Upper lobe of left lung (tissue), 6 donors: ENCODE measurements around the gene ATG4C. TPM values are rescaled to one million over a fixed set of nuclear protein-coding genes. Genes with fewer than 3 reads are reported as not detected.

Source experiments
- ATAC-seq, 2 donors: fragments of 200-7000 bp; cut with Tn5 transposase; one replicate each; pipeline ENCODE4 v1.9.1; 2022; ENCODE audit warnings: mild to moderate bottlenecking in 2 of 2, moderate library complexity in 2 of 2; ENCODE audit not compliant: low FRiP score in 2 of 2
- DNase-seq, 2 donors: peaks; one replicate each; pipeline ENCODE4 v3.0.0-alpha.2; 2019 to 2020
- H3K27ac ChIP-seq, 4 donors: fragments of 200-600 bp; sonication (generic); one replicate each; pipeline ENCODE4 v1.5.1; 2016 to 2019
- H3K27me3 ChIP-seq, 4 donors: fragments of 200-600 bp; sonication (generic); one replicate each; pipeline ENCODE4 v1.5.1; 2017 to 2019
- H3K36me3 ChIP-seq, 4 donors: fragments of 200-600 bp; sonication (generic); one replicate each; pipeline ENCODE4 v1.5.1; 2016 to 2019
- H3K4me1 ChIP-seq, 4 donors: fragments of 200-600 bp; sonication (generic); one replicate each; pipeline ENCODE4 v1.5.1; 2018 to 2019
- H3K4me3 ChIP-seq, 4 donors: fragments of 200-600 bp; sonication (generic); one replicate each; pipeline ENCODE4 v1.5.1; 2017 to 2019; ENCODE audit warnings: mild to moderate bottlenecking in 2 of 4, moderate library complexity in 1 of 4
- H3K9me3 ChIP-seq, 4 donors: fragments of 200-600 bp; sonication (generic); one replicate each; pipeline ENCODE4 v1.5.1; 2018 to 2019
- EP300 ChIP-seq, 4 donors: sonication (generic); formaldehyde crosslinking; IDR thresholded peaks; one replicate each; pipeline ENCODE4 v1.5.1; 2017; ENCODE audit warnings: antibody characterized with exemption in 4 of 4, control low read depth in 2 of 4
- POLR2A ChIP-seq, 4 donors: fragments of 450-650 bp; IDR thresholded peaks; one replicate each; pipeline ENCODE4 v1.5.1; 2016 to 2017; ENCODE audit warnings: antibody characterized with exemption in 4 of 4, mild to moderate bottlenecking in 2 of 4
- POLR2AphosphoS5 ChIP-seq, 2 donors: sonication (generic); formaldehyde crosslinking; IDR thresholded peaks; one replicate each; pipeline ENCODE4 v1.5.1; 2017; ENCODE audit warnings: antibody characterized with exemption in 2 of 2
- WGBS, 2 donors: methylation state at CpG; one replicate each; pipeline ENCODE4 v1.1.5; 2017 to 2018; 5-methylcytosine and 5-hydroxymethylcytosine counted together
- total RNA-seq, 6 donors: library from RNA; depleted of rRNA in 4 of 6; stranded (reverse); fragments of >200 nt in 4 of 6; gene quantifications; one replicate each; pipeline versions ENCODE4 v1.1.0 to v1.2.1, GENCODE V29; 2016 to 2021
- TF ChIP-seq, protein P1 (sequence below), 6 experiments: fragments of 450-650 bp in 4 of 6; fragments of 200-600 bp in 2 of 6; sonication (generic) in 2 of 6; IDR thresholded peaks; one replicate each; pipeline ENCODE4 v1.5.1; 2016 to 2019; ENCODE audit warnings: antibody characterized with exemption in 6 of 6
- donor health status: DM: no; HTN: no; CAD: no; lungs with moderate emphysema.
- donor health status: DM: no; HTN: yes; CAD: no; lungs with severe emphysema.

The ATG4C gene
- total RNA-seq, 6 donors from 2014 or later, result 2.1 to 14.8 (median 7.6) TPM

DNA sequence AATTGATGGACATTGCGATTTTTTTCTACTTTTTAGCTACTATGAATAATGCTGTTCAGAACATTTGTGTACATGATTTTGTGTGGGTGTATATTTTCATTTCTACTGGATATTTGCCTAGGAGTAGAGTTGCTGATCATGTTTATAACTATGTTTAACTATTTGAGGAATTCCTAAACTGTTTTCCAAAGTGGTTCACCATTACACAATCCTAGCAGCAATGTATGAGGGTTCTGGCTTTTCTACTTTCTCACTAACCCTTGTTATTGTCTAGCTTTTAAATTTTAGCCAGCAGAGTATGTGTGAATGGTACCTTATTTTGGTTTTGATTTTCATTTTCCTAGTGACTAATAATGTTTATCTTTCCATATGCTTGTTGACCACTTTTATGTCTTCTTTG is 86.2 kb downstream of the ATG4C start:
- DNase-seq (no peak), ATAC-seq (no peak)
- H3K27ac ChIP-seq, result no peak overlapping the region
- no peak for TF ChIP-seq EP300 (IDR thresholded peaks at IDR 0.05)
- H3K36me3 ChIP-seq, result no peaks in the 10 kb centered on the region
- H3K9me3 ChIP-seq, result no peaks in the 10 kb centered on the region
- no peak overlapping the region for H3K4me3 ChIP-seq
- H3K4me1 ChIP-seq, result no peaks in the 10 kb centered on the region
- H3K27me3 ChIP-seq, result no peaks in the 10 kb centered on the region
- 83 to 96% methylated on average over 1 of the region's 1 CpG for WGBS, 2 donors

DNA sequence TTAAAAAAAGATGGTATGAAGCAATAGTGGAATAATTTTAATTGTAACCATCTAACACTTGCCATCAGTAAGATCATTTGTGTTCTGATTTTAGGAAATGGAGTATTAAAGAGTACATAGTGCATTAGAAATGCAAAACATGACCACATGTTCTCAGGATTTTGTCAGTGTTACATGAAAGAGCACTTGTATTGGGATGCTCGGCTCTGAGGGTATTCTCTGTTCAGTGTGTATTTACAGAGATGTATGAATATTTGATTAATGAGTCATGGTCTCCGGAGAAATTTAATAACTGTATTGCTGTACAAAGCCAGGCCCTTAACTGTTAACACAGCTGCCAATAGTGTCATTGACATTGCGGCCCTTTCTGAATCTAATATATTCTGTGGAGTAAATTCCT is 91.7 kb downstream of the ATG4C start:
- Histone ChIP-seq H3K27me3 (no peaks in the 10 kb centered on the region), H3K27ac (no peak overlapping the region), H3K9me3 (peaks cover 0 to 8% (median 2%) of the 10 kb centered on the region in 4 donors), H3K4me1 (no peaks in the 10 kb centered on the region), H3K4me3 (no peak overlapping the region), H3K36me3 (no peaks in the 10 kb centered on the region)
- TF ChIP-seq POLR2A (IDR thresholded peaks at IDR 0.05), result no peak
- TF ChIP-seq POLR2AphosphoS5 (IDR thresholded peaks at IDR 0.05), result no peak
- TF ChIP-seq, protein P1, sequence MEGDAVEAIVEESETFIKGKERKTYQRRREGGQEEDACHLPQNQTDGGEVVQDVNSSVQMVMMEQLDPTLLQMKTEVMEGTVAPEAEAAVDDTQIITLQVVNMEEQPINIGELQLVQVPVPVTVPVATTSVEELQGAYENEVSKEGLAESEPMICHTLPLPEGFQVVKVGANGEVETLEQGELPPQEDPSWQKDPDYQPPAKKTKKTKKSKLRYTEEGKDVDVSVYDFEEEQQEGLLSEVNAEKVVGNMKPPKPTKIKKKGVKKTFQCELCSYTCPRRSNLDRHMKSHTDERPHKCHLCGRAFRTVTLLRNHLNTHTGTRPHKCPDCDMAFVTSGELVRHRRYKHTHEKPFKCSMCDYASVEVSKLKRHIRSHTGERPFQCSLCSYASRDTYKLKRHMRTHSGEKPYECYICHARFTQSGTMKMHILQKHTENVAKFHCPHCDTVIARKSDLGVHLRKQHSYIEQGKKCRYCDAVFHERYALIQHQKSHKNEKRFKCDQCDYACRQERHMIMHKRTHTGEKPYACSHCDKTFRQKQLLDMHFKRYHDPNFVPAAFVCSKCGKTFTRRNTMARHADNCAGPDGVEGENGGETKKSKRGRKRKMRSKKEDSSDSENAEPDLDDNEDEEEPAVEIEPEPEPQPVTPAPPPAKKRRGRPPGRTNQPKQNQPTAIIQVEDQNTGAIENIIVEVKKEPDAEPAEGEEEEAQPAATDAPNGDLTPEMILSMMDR (IDR thresholded peaks at IDR 0.05), result no peak
- no peak for TF ChIP-seq EP300 (IDR thresholded peaks at IDR 0.05)
- no peak for ATAC-seq
- DNase-seq, result no peak
- WGBS, 2 donors, result 61 to 71% methylated on average over 3 of the region's 3 CpGs

- H3K4me3 ChIP-seq, result no peak overlapping the region
- 83 to 87% methylated on average over 3 of the region's 3 CpGs for WGBS, 2 donors
- no peaks in the 10 kb centered on the region for H3K27me3 ChIP-seq
- H3K36me3 ChIP-seq, result no peaks in the 10 kb centered on the region
- H3K27ac ChIP-seq, result no peak overlapping the region
- DNase-seq (no peak), ATAC-seq (no peak)
- no peaks in the 10 kb centered on the region for H3K4me1 ChIP-seq
- peaks cover 0 to 8% (median 2%) of the 10 kb centered on the region in 4 donors for H3K9me3 ChIP-seq
- TF ChIP-seq, protein P1 (IDR thresholded peaks at IDR 0.05), result no peak
- TF ChIP-seq POLR2A (IDR thresholded peaks at IDR 0.05) (no peak), POLR2AphosphoS5 (IDR thresholded peaks at IDR 0.05) (no peak), EP300 (IDR thresholded peaks at IDR 0.05) (no peak)
Observed at GRCh38 chr1:62876535-62876934, 92.6 kb downstream of the ATG4C start.

GRCh38 chr1:62877579-62877978 is 93.6 kb downstream of the ATG4C start:
- H3K36me3 ChIP-seq, result no peaks in the 10 kb centered on the region
- no peak overlapping the region for H3K27ac ChIP-seq
- H3K27me3 ChIP-seq, result no peaks in the 10 kb centered on the region
- no peak overlapping the region for H3K4me3 ChIP-seq
- ATAC-seq (no peak), DNase-seq (no peak)
- peaks cover 0 to 8% (median 2%) of the 10 kb centered on the region in 4 donors for H3K9me3 ChIP-seq
- no peaks in the 10 kb centered on the region for H3K4me1 ChIP-seq
- whole genome bisulfite sequencing, 2 donors, result 86 to 91% methylated on average over 2 of the region's 2 CpGs
- TF ChIP-seq POLR2AphosphoS5 (IDR thresholded peaks at IDR 0.05) (no peak), EP300 (IDR thresholded peaks at IDR 0.05) (no peak), POLR2A (IDR thresholded peaks at IDR 0.05) (no peak)
- TF ChIP-seq, protein P1 (IDR thresholded peaks at IDR 0.05), result no peak

- no peaks in the 10 kb centered on the region for H3K36me3 ChIP-seq
- H3K27ac ChIP-seq, result no peak overlapping the region
- H3K27me3 ChIP-seq, result no peaks in the 10 kb centered on the region
- TF ChIP-seq EP300 (IDR thresholded peaks at IDR 0.05) (no peak), POLR2A (IDR thresholded peaks at IDR 0.05) (no peak), POLR2AphosphoS5 (IDR thresholded peaks at IDR 0.05) (no peak)
- TF ChIP-seq, protein P1 (IDR thresholded peaks at IDR 0.05), result no peak
- no peaks in the 10 kb centered on the region for H3K4me1 ChIP-seq
- ATAC-seq, result no peak
- no peak for DNase-seq
- no peak overlapping the region for H3K4me3 ChIP-seq
- H3K9me3 ChIP-seq, result peaks cover 0 to 8% (median 2%) of the 10 kb centered on the region in 4 donors
- 90% methylated on average over 1 of the region's 1 CpG for WGBS, 2 donors
Observed at GRCh38 chr1:62879962-62880361, 96.0 kb downstream of the ATG4C start.
